WTC11 (cell line): Measurements from ENCODE around the gene PCDHB8.
"Not testable (repeated sequence)": the region's sequence is repeated elsewhere in the genome, so short reads cannot be mapped to it uniquely, and the experiment has no call there.

Experiments
- ELF4 ChIP-seq: sonication (generic); formaldehyde crosslinking; IDR thresholded peaks from 2 replicates; pipeline ENCODE4 v1.8.1; 2022; ENCODE audit warnings: low read depth, mild to moderate bottlenecking, moderate library complexity, missing genetic modification reagents
- JAZF1 ChIP-seq: fragments of 250-450 bp; sonication (Bioruptor Pico); IDR thresholded peaks from 2 replicates; pipeline ENCODE4 v1.9.0; 2021; ENCODE audit warnings: moderate library complexity, mild to moderate bottlenecking, inconsistent platforms
- NFYB ChIP-seq: sonication (generic); formaldehyde crosslinking; conservative IDR thresholded peaks from 2 replicates; pipeline ENCODE4 v1.8.0; 2022; ENCODE audit warnings: low read depth, missing genetic modification reagents
- NR1H2 ChIP-seq: sonication (generic); formaldehyde crosslinking; IDR thresholded peaks from 2 replicates; pipeline ENCODE4 v1.9.0; 2021; ENCODE audit warnings: mild to moderate bottlenecking, moderate library complexity, missing genetic modification reagents
- SP1 ChIP-seq: sonication (generic); formaldehyde crosslinking; conservative IDR thresholded peaks from 2 replicates; pipeline ENCODE4 v1.8.1; 2022; ENCODE audit warnings: missing genetic modification reagents
- ZNF121 ChIP-seq: sonication (generic); formaldehyde crosslinking; IDR thresholded peaks from 2 replicates; pipeline ENCODE4 v1.8.0; 2023; ENCODE audit warnings: missing genetic modification reagents
- ZNF423 ChIP-seq: fragments of 250-450 bp; sonication (Bioruptor Pico); IDR thresholded peaks from 2 replicates; pipeline ENCODE4 v2.1.2; 2022; ENCODE audit warnings: mild to moderate bottlenecking, moderate library complexity
- TF ChIP-seq, protein P1 (sequence below): sonication (generic); formaldehyde crosslinking; IDR thresholded peaks from 2 replicates; pipeline ENCODE4 v1.8.0; 2022; ENCODE audit warnings: mild to moderate bottlenecking, missing genetic modification reagents
- TF ChIP-seq, protein P2 (sequence below): fragments of 200-600 bp; IDR thresholded peaks from 2 replicates; pipeline ENCODE4 v1.8.0; 2022; ENCODE audit warnings: antibody characterized with exemption
- TF ChIP-seq, protein P3 (sequence below): sonication (generic); formaldehyde crosslinking; IDR thresholded peaks from 2 replicates; pipeline ENCODE4 v1.8.0; 2022; ENCODE audit warnings: mild to moderate bottlenecking, missing genetic modification reagents
- TF ChIP-seq, protein P4 (sequence below): sonication (generic); formaldehyde crosslinking; IDR thresholded peaks from 2 replicates; pipeline ENCODE4 v1.8.1; 2023; ENCODE audit warnings: mild to moderate bottlenecking, missing genetic modification reagents
- TF ChIP-seq, protein P5 (sequence below): sonication (generic); formaldehyde crosslinking; conservative IDR thresholded peaks from 2 replicates; pipeline ENCODE4 v1.8.1; 2022; ENCODE audit warnings: mild to moderate bottlenecking, missing genetic modification reagents
- TF ChIP-seq, protein P6 (sequence below): sonication (generic); formaldehyde crosslinking; IDR thresholded peaks from 2 replicates; pipeline ENCODE4 v1.8.1; 2022; ENCODE audit warnings: low read depth, mild to moderate bottlenecking, moderate library complexity, missing genetic modification reagents, borderline replicate concordance

DNA sequence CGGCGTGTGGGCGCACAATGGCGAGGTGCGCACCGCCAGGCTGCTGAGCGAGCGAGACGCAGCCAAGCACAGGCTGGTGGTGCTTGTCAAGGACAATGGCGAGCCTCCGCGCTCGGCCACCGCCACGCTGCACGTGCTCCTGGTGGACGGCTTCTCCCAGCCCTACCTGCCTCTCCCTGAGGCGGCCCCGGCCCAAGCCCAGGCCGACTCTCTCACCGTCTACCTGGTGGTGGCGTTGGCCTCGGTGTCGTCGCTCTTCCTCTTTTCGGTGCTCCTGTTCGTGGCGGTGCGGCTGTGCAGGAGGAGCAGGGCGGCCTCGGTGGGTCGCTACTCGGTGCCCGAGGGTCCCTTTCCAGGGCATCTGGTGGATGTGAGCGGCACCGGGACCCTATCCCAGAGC is 25.5 kb upstream of the PCDHB8 start:
- not testable (repeated sequence) for TF ChIP-seq ZNF423; SP1 (CRISPR knock-in tag); ZNF121 (CRISPR knock-in tag); JAZF1 (CRISPR knock-in tag); NR1H2 (CRISPR knock-in tag); ELF4 (CRISPR knock-in tag); NFYB (CRISPR knock-in tag)
- TF ChIP-seq, protein P1, sequence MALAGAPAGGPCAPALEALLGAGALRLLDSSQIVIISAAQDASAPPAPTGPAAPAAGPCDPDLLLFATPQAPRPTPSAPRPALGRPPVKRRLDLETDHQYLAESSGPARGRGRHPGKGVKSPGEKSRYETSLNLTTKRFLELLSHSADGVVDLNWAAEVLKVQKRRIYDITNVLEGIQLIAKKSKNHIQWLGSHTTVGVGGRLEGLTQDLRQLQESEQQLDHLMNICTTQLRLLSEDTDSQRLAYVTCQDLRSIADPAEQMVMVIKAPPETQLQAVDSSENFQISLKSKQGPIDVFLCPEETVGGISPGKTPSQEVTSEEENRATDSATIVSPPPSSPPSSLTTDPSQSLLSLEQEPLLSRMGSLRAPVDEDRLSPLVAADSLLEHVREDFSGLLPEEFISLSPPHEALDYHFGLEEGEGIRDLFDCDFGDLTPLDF (CRISPR knock-in tag) = not testable (repeated sequence)
- TF ChIP-seq, protein P2, sequence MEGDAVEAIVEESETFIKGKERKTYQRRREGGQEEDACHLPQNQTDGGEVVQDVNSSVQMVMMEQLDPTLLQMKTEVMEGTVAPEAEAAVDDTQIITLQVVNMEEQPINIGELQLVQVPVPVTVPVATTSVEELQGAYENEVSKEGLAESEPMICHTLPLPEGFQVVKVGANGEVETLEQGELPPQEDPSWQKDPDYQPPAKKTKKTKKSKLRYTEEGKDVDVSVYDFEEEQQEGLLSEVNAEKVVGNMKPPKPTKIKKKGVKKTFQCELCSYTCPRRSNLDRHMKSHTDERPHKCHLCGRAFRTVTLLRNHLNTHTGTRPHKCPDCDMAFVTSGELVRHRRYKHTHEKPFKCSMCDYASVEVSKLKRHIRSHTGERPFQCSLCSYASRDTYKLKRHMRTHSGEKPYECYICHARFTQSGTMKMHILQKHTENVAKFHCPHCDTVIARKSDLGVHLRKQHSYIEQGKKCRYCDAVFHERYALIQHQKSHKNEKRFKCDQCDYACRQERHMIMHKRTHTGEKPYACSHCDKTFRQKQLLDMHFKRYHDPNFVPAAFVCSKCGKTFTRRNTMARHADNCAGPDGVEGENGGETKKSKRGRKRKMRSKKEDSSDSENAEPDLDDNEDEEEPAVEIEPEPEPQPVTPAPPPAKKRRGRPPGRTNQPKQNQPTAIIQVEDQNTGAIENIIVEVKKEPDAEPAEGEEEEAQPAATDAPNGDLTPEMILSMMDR = not testable (repeated sequence)
- TF ChIP-seq, protein P3, sequence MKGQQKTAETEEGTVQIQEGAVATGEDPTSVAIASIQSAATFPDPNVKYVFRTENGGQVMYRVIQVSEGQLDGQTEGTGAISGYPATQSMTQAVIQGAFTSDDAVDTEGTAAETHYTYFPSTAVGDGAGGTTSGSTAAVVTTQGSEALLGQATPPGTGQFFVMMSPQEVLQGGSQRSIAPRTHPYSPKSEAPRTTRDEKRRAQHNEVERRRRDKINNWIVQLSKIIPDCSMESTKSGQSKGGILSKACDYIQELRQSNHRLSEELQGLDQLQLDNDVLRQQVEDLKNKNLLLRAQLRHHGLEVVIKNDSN (CRISPR knock-in tag) = not testable (repeated sequence)
- TF ChIP-seq, protein P4, sequence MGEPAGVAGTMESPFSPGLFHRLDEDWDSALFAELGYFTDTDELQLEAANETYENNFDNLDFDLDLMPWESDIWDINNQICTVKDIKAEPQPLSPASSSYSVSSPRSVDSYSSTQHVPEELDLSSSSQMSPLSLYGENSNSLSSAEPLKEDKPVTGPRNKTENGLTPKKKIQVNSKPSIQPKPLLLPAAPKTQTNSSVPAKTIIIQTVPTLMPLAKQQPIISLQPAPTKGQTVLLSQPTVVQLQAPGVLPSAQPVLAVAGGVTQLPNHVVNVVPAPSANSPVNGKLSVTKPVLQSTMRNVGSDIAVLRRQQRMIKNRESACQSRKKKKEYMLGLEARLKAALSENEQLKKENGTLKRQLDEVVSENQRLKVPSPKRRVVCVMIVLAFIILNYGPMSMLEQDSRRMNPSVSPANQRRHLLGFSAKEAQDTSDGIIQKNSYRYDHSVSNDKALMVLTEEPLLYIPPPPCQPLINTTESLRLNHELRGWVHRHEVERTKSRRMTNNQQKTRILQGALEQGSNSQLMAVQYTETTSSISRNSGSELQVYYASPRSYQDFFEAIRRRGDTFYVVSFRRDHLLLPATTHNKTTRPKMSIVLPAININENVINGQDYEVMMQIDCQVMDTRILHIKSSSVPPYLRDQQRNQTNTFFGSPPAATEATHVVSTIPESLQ (CRISPR knock-in tag) = not testable (repeated sequence)
- TF ChIP-seq, protein P5, sequence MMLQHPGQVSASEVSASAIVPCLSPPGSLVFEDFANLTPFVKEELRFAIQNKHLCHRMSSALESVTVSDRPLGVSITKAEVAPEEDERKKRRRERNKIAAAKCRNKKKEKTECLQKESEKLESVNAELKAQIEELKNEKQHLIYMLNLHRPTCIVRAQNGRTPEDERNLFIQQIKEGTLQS (CRISPR knock-in tag) = not testable (repeated sequence)
- TF ChIP-seq, protein P6, sequence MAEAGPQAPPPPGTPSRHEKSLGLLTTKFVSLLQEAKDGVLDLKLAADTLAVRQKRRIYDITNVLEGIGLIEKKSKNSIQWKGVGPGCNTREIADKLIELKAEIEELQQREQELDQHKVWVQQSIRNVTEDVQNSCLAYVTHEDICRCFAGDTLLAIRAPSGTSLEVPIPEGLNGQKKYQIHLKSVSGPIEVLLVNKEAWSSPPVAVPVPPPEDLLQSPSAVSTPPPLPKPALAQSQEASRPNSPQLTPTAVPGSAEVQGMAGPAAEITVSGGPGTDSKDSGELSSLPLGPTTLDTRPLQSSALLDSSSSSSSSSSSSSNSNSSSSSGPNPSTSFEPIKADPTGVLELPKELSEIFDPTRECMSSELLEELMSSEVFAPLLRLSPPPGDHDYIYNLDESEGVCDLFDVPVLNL (CRISPR knock-in tag) = not testable (repeated sequence)
